ENCODE measurements around the gene GPR150. TPM values are rescaled to one million over a fixed set of nuclear protein-coding genes. Genes with fewer than 3 reads are reported as not detected.
A peak's percentile ranks its signal among the peaks of the same experiment; 100 is the strongest.

The GPR150 gene
- total and polyA plus RNA-seq, 9 of the 15 experiments (the other 6 are each of a cell fraction or from before 2014, with no cell fraction given), result not detected

DNA sequence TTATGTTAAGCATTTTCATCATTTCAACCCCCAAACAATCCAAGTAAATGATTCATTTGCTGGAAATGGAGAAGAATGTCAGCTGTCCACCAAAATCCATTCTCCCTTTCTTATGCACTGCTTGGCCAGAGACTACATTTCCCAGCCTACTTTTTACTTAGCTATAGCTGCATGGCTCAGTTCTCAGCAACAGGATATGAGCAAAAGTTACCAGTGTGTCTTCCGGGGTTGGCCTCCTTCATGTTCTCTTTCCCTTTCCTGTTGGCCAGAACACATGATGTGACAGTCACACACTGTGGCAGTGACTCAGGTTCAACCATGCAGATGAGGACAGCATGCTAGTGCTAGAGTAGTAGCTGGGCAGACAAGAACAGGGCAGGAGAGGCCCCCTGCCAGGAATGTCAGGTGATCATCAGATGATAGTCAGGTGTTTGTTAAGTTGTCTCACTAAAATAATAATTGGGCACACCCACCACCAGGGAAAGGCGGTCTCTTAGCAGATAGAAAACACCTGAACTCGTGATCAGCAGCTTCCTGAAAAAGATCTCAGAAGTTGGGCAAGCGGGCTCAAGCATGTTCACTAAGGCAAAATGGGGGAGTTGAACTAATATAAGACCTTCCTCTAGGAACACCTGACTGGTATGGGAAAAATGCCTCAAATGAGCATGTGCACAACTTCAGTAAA is 12.2 kb downstream of the GPR150 start (continued):
- TF ChIP-seq, protein P1, sequence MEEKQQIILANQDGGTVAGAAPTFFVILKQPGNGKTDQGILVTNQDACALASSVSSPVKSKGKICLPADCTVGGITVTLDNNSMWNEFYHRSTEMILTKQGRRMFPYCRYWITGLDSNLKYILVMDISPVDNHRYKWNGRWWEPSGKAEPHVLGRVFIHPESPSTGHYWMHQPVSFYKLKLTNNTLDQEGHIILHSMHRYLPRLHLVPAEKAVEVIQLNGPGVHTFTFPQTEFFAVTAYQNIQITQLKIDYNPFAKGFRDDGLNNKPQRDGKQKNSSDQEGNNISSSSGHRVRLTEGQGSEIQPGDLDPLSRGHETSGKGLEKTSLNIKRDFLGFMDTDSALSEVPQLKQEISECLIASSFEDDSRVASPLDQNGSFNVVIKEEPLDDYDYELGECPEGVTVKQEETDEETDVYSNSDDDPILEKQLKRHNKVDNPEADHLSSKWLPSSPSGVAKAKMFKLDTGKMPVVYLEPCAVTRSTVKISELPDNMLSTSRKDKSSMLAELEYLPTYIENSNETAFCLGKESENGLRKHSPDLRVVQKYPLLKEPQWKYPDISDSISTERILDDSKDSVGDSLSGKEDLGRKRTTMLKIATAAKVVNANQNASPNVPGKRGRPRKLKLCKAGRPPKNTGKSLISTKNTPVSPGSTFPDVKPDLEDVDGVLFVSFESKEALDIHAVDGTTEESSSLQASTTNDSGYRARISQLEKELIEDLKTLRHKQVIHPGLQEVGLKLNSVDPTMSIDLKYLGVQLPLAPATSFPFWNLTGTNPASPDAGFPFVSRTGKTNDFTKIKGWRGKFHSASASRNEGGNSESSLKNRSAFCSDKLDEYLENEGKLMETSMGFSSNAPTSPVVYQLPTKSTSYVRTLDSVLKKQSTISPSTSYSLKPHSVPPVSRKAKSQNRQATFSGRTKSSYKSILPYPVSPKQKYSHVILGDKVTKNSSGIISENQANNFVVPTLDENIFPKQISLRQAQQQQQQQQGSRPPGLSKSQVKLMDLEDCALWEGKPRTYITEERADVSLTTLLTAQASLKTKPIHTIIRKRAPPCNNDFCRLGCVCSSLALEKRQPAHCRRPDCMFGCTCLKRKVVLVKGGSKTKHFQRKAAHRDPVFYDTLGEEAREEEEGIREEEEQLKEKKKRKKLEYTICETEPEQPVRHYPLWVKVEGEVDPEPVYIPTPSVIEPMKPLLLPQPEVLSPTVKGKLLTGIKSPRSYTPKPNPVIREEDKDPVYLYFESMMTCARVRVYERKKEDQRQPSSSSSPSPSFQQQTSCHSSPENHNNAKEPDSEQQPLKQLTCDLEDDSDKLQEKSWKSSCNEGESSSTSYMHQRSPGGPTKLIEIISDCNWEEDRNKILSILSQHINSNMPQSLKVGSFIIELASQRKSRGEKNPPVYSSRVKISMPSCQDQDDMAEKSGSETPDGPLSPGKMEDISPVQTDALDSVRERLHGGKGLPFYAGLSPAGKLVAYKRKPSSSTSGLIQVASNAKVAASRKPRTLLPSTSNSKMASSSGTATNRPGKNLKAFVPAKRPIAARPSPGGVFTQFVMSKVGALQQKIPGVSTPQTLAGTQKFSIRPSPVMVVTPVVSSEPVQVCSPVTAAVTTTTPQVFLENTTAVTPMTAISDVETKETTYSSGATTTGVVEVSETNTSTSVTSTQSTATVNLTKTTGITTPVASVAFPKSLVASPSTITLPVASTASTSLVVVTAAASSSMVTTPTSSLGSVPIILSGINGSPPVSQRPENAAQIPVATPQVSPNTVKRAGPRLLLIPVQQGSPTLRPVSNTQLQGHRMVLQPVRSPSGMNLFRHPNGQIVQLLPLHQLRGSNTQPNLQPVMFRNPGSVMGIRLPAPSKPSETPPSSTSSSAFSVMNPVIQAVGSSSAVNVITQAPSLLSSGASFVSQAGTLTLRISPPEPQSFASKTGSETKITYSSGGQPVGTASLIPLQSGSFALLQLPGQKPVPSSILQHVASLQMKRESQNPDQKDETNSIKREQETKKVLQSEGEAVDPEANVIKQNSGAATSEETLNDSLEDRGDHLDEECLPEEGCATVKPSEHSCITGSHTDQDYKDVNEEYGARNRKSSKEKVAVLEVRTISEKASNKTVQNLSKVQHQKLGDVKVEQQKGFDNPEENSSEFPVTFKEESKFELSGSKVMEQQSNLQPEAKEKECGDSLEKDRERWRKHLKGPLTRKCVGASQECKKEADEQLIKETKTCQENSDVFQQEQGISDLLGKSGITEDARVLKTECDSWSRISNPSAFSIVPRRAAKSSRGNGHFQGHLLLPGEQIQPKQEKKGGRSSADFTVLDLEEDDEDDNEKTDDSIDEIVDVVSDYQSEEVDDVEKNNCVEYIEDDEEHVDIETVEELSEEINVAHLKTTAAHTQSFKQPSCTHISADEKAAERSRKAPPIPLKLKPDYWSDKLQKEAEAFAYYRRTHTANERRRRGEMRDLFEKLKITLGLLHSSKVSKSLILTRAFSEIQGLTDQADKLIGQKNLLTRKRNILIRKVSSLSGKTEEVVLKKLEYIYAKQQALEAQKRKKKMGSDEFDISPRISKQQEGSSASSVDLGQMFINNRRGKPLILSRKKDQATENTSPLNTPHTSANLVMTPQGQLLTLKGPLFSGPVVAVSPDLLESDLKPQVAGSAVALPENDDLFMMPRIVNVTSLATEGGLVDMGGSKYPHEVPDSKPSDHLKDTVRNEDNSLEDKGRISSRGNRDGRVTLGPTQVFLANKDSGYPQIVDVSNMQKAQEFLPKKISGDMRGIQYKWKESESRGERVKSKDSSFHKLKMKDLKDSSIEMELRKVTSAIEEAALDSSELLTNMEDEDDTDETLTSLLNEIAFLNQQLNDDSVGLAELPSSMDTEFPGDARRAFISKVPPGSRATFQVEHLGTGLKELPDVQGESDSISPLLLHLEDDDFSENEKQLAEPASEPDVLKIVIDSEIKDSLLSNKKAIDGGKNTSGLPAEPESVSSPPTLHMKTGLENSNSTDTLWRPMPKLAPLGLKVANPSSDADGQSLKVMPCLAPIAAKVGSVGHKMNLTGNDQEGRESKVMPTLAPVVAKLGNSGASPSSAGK (IDR thresholded peaks at IDR 0.05), result peak; percentile 34; the same call in 1 of the 2 replicates
- TF ChIP-seq CBX3 (IDR thresholded peaks at IDR 0.05; ENCODE audit: borderline replicate concordance in 1 of 2, low read length in 2 of 2), result peak in 1 of 2 experiments; percentile 30; a peak in 1 of 3 replicates
- TF ChIP-seq ZFPM2 (CRISPR knock-in tag; IDR thresholded peaks at IDR 0.05), result no peak
- peak; percentile 55 for TF ChIP-seq GTF2B (IDR thresholded peaks at IDR 0.05; ENCODE audit: extremely low read depth, insufficient read length)
- TF ChIP-seq L3MBTL2 (IDR thresholded peaks at IDR 0.05), result 0 out of 2 replicates have a peak, but pooled peaks have one; percentile 19
- TF ChIP-seq NFYB (IDR thresholded peaks at IDR 0.05; ENCODE audit: extremely low read depth, insufficient read length), result no peak
- peak; percentile 92 for TF ChIP-seq ZKSCAN1 (IDR thresholded peaks at IDR 0.05; ENCODE audit: low read depth, low read length)
- TF ChIP-seq, protein P2, sequence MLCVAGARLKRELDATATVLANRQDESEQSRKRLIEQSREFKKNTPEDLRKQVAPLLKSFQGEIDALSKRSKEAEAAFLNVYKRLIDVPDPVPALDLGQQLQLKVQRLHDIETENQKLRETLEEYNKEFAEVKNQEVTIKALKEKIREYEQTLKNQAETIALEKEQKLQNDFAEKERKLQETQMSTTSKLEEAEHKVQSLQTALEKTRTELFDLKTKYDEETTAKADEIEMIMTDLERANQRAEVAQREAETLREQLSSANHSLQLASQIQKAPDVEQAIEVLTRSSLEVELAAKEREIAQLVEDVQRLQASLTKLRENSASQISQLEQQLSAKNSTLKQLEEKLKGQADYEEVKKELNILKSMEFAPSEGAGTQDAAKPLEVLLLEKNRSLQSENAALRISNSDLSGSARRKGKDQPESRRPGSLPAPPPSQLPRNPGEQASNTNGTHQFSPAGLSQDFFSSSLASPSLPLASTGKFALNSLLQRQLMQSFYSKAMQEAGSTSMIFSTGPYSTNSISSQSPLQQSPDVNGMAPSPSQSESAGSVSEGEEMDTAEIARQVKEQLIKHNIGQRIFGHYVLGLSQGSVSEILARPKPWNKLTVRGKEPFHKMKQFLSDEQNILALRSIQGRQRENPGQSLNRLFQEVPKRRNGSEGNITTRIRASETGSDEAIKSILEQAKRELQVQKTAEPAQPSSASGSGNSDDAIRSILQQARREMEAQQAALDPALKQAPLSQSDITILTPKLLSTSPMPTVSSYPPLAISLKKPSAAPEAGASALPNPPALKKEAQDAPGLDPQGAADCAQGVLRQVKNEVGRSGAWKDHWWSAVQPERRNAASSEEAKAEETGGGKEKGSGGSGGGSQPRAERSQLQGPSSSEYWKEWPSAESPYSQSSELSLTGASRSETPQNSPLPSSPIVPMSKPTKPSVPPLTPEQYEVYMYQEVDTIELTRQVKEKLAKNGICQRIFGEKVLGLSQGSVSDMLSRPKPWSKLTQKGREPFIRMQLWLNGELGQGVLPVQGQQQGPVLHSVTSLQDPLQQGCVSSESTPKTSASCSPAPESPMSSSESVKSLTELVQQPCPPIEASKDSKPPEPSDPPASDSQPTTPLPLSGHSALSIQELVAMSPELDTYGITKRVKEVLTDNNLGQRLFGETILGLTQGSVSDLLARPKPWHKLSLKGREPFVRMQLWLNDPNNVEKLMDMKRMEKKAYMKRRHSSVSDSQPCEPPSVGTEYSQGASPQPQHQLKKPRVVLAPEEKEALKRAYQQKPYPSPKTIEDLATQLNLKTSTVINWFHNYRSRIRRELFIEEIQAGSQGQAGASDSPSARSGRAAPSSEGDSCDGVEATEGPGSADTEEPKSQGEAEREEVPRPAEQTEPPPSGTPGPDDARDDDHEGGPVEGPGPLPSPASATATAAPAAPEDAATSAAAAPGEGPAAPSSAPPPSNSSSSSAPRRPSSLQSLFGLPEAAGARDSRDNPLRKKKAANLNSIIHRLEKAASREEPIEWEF (CRISPR knock-in tag; IDR thresholded peaks at IDR 0.05), result 0 out of 2 replicates have a peak, but pooled peaks have one; percentile 27
